Measurements from ENCODE around the gene FAM43B.
A peak's percentile ranks its signal among the peaks of the same experiment; 100 is the strongest.
"Not testable (repeated sequence)": the region's sequence is repeated elsewhere in the genome, so short reads cannot be mapped to it uniquely, and the experiment has no call there.

The FAM43B gene, protein sequence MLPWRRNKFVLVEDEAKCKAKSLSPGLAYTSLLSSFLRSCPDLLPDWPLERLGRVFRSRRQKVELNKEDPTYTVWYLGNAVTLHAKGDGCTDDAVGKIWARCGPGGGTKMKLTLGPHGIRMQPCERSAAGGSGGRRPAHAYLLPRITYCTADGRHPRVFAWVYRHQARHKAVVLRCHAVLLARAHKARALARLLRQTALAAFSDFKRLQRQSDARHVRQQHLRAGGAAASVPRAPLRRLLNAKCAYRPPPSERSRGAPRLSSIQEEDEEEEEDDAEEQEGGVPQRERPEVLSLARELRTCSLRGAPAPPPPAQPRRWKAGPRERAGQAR

DNA sequence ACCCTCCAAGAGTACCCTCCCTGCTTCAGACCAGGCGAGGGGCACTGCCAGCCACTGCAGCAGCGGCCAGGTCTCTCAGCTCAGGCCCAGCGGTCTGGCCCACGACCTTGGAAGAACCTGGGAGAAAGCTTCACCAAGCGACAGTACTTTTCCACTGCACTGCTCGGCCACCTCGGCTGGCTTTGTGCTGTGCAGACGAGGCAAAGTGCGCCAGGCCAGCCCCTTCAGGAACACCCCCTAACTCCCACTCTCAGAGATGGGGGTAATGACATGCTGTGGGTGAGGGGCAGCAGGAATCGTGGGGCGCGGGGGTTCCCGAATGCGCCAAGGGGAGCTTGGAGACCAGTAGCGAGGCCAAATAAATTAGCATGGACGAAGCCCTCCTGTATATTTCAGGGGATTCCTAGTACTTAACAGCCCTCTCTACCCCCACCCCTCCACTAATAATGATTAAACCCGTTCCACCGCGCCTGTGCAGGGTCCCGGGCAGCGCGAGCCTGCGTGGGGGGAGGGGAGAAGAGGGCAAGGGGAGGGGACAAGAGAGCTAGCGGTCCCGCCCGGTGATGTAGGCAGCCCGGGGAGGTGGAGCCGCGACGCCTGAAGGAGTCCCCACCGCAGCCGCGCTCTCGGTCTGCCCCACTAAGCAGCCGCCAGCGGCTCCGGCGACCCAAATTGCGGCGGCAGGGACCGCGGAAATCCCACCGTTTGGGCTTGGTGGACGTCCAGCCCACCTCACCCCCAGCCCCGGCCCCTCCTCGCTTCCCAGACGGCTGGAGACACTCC is at the start of gene FAM43B:
Gene FAM43B, plus strand, starts transcription at position 629 of the 783 bp plus-strand sequence. CDS start 401 bp downstream, outside the sequence.
- DNase-seq, result peak; percentile 54

DNA sequence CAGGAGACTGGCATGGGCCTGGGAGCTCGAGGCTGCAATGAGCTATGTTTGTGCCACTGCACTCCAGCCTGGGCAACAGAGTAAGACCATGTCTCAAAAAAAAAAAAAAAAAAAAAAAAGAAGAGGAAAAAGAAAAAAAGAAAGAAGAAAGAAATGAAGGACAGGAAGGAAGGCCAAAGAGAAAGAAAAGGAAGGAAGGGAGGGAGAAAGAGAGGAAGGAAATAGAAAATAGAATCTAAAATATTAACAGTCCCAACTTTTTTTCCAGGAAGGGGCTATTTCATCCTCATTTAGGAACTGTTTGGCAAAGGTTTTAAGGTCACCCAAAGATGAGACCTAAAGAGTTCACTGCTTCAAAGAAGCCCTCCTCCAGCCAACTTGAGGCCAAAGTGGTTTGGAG is 46.9 kb upstream of the FAM43B start:
- DNase-seq, result no peak

- DNase-seq, result peak; percentile 40
Measured at GRCh38 chr1:20507248-20507563, 45.2 kb upstream of the FAM43B start.

DNA sequence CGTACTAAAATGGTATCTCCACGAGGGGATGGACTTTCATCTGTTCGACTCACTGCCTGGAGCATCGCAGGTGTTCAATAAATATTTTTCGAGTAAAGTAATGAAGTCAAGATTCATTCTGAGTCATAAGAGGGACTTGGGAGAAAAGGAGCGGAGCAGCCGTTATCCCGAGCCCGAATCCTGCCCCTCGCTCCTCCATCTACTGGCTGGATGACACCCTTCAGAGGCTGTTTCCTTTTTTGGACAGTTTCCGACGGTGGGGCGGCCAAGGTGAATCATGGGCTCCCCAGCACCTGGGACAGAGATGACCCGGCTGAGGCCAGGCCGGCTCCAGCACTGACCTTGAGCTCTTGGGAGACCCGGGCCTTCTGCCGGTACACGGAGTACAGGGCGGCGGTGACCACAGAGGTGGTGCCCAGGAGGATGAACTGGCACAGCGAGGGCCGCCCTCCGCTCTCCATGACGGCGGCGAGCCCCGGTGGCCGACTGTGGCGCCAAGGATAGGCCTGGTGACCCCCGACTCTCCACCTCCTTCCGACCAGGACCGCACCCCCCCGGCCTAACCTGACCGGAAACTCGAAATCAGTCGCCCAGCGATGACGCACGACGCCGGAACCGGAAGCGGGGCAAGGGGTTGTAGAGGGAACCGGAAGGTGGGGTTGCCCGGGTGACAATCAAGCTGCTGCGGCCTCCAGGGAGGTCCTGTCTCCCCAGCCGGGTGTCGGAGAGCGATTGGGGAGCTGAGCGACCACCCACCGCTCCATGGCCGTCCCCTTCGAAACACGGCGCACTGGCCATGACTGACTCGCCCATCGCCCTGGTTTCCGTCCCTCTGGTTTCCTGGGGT is 44.6 kb upstream of the FAM43B start, which contains the start of gene MUL1:
Gene MUL1, minus strand, starts transcription at position 588 of the 847 bp plus-strand sequence. Its CDS starts 127 bp downstream, at position 461.
- DNase-seq, result peak; percentile 87

DNA sequence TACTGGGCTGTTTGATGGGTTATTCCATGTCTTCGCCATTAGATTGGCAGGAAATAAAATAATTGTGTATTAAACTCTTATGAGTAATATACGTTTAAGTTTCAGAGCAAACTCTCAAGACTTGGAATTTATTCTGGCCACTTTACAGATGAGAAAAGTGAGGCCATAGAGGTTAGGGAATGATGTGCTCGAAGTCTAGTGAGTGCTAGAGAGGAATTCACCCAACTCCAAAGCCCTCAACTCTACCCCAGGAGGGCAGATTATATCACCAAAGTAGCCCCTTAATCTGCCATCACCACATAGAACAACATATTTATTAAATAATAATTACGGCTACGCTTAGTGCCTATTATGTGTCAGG is 44.0 kb upstream of the FAM43B start:
- DNase-seq, result no peak

DNA sequence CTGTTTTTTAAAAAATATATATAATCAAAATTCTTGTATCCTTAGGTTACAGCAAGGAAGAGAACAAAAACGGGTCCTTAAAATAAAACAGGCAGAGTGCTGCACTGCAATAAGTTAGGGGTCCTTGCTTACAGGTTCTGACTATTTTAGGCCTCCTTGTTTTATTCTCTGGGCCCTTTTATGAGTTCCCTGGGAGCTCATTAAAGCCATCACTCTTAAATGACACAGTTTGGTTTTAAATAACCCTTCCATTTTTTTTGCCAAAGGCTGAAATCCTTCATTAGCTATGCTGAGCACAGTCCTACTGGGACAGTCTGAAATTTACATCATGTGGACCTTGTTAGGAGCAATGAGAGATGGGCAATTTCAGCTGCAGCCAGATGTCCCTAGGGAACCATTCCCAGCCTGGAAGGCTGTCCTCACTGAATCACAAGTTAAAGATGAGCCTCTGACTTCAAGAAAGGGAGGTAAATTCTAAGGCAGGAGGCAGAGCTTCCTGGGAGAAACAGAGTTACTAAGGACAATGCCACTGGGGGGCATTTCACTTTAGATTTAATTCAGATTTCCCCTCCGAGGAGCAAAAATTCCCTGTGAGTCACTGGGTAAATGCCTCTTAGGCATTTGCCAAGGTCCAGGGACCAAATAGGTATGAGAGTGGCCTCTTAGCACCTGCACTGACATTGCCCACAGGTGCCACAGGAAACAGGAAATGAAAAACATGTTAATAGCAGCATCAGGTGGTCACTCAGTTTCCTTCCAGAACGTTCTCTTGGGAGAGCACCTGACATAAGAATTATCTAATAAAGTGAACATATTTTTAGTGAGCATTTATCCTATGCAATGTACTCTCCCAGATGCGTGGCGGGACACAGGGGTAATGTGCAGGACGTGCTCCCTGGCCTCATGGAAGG is 40.6 kb upstream of the FAM43B start:
- DNase-seq, result no peak

DNA sequence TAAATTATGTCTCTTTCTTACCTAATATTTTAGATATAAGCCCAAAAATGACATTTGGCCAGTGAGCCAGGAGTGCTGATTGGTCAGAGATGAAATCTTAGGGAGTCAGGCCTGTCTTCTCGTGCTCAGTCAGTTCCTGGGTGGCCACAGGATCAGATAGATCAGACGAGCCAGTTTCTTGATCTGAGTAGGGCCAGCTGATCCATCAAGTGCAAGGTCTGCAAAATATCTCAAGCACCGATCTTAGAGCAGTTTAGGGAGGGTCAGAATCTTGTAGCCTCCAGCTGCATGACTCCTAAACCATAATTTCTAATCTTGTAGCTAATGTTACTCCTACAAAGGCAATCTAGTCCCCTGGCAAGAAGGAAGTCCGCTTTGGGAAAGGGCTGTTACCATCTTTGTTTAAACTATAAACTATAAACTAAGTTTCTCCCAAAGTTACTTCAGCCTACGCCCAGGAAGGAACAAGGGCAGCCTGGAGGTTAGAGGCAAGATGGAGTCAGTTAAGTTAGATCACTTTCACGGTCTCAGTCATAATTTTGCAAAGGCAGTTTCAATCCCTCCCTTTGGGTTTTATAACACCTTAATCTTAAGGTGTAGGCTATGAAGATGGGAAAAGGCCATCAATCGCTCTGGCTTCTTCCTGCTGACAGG is 32.6 kb upstream of the FAM43B start:
- DNase-seq, result not testable (repeated sequence)

DNA sequence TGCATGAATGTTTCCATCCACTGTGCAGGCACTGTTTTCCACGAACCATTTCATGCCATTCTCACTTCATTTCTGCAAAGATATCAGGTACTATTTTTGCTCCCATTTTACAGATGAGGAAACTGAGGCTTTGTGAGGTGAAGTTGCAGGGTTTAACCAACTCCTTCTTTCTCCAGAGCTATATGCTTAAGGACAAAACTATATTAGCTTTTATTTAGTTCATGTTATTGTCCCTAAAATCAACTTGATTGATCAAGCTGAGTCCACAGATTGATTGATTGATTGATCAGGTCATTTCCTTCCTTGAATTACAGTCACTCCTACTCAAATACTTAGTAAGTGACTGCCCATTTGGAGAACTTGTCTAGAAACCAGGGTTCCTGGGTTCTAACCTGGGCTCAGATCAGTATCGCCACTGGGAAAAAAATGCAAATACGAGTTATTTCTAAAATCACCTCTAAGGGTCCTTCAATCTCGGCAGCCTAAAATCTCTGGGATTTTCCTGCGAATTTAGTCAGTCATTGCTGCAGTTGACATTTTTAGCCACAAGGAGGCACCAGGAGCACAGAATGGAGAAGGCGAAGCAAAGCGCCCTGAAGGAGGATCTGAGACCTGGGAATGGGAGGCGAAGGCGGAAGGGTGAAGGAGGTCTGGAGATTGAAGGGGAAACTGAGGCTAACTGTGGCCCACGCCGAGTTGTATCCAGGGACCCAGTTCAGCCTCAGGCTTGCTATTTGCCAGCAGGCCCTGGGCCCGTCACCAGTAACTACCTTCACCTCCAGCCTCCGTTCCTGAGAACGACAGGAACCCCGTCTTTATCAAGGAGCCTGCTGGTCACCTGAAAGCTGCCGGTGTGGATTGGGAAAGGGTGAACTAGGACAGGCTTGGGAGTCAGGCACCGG is 30.2 kb upstream of the FAM43B start:
- DNase-seq, result peak; percentile 74

DNA sequence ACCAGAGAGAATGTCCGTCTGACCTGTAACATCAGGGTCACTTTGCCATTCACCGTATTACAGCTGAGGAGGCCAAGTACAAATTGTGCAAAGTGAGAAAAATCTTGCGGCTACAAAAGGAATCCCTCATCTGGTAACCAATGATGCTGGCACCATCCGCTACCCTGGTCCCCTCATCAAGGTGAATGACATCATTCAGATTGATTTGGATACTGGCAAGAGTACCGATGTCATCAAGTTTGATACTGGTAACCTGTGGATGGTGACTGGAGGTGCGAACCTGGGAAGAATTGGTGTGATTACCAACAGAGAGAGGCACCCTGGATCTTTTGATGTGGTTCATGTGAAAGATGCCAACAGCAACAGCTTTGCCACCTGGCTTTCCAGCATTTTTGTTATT is 26.1 kb upstream of the FAM43B start:
- no peak for DNase-seq

DNA sequence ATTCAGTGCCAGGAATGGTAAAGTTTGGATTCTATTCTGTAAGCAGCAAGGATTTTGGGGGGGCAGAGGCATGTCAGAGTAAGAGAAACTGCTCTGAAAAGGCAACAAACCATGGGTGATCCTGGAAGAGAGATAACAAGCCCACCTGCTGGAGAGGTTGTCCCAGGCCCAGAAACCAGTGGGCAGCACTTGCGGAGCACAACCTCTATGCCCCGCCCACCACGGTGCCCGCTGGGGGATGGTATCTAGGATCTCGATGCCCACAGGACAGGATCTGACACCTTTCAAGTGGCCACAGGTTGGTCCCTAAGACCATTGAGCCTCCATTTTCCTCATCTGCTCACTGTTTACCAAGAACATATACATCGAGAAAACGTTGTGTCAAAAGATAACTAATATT is 24.2 kb upstream of the FAM43B start:
- no peak for DNase-seq

GRCh38 chr1:20530306-20530705 is 22.1 kb upstream of the FAM43B start:
- DNase-seq, result no peak

DNA sequence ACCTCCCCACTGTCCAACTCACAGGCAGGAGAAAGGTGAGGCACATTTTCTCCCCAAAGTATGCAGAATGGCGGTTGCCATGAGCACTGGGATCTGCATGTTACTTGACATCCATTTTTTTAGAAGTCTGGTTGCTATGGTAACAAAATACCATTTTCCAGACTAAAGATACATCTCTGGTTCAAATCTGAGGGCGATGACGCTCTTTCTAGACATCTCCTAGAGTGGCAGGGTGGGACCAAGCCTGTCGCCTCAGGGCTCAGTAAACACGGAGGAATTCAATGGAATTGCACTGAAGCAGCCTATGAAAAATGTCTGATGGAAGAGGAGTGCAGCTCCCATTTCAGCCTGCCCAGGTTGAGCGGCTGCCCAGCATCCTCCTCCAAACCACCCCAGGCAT is 21.5 kb upstream of the FAM43B start:
- no peak for DNase-seq

DNA sequence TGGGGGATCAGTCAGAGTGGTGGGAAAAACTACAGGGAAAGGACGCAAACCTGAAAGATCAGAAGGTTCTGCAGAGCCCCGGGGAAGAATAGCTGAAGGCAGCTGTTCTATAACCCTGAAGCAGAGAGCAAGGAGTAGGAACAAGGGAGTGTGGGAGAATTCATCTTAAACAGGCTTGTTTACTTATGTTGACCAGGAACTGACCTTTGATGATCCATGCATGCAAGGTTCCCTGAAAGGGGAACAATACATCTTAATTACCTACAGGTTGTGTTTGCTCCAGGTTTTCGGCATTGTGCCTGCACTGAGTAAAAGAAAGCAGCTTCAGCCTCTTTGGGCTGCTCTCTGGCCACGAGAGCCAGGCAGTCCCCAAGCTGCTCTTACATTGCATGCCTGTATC is 18.7 kb upstream of the FAM43B start:
- no peak for DNase-seq

GRCh38 chr1:20534659-20535417 is 17.5 kb upstream of the FAM43B start:
- no peak for DNase-seq

GRCh38 chr1:20538227-20538626 is 14.1 kb upstream of the FAM43B start:
- no peak for DNase-seq

DNA sequence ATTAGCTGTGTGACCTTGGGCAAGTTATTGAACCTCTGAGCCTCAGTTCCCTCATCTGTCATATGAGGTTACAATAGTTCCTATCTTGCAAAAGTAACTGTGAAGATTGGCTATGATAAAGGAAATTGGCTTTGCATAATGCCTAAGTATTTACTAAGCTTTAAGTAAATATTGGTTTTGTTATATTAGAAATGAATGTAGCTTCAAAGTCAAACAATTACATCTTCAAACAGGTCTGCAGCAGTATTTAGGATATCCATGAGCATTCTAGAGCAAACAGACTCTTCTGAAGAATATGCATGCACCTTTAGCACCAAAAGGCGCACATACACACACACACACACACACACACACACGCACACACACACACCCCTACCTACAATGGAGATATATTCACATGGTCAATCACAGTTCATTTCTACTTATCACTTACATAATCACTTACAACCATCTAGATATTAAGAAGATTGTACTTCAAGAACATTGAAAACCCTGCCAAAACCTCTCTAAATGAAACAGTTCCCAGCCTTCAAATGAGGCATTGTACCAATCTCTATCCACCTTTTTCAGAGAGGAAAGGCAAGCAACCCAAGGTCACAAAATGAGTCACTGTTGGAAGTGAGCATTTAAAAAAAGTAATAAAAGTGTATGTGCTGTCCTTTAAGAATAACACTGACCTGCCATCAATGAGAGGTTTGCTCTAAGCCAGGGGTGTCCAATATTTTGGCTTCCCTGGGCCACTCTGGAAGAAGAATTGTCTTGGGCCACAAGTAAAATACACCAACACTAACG is 13.4 kb upstream of the FAM43B start:
- no peak for DNase-seq

DNA sequence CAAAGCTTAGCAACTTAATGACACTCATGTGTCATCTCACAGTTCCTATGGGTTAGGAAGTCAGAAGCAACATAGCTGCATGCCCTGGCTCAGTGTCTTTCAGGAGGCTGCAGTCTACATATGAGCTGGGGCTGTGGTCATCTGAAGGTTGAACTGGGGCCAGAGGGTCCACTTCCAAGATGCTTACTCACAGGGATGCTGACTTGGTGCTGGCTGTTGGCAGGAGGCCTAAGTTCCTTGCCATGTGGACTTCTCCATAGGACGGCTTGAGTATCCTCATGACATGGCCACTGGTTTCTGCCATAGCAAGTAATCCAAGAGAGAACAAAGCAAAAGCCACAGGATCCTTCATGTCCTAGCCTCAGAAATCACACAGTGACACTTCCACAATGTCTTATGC is 12.1 kb upstream of the FAM43B start:
- DNase-seq, result no peak

- no peak for DNase-seq
Measured at GRCh38 chr1:20546637-20547036, 5.7 kb upstream of the FAM43B start.

DNA sequence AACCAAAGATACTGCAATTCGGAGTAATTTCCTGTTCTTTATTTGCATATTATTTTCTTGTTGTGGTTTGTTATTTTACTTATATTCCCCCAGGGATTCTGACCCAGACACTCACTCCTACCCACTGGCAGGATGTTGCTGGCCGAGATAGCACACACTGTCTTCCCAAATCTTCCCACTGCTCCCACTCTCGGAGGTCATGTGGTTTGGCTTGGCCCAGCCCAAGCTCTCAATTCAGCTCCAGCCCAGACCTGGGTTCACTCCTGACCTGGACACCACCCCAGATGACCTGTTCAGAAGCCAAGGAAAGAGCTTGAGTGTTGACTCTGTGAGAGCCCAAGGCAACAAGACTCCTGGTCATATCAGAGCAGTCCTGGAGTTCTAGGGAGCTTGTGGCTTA is 1.2 kb upstream of the FAM43B start:
- no peak for DNase-seq
